ENCODE data around the gene PANK1. TPM values are rescaled to one million over a fixed set of nuclear protein-coding genes. Genes with fewer than 3 reads are reported as not detected.

The PANK1 gene
- total and polyA plus RNA-seq, 2 of the 8 experiments (the other 6 are each of a cell fraction or from before 2014, with no cell fraction given): 18.5 to 40.4 TPM

GRCh38 chr10:89655722-89656121, 10.7 kb upstream of the PANK1 start:
- no peaks in the 10 kb centered on the region for H3K27me3 ChIP-seq (replicated peaks in 1 of 4; ENCODE audit: control insufficient read depth in 3 of 4, extremely low read depth in 1 of 4, insufficient read depth in 3 of 4, low read length in 3 of 4)
- 89% methylated on average over 1 of the region's 1 CpG; no CpG with 5 or more reads in 1 of the 2 experiments for WGBS, 2 experiments (ENCODE audit: extremely low coverage in 1 of 2, insufficient coverage in 1 of 2, insufficient read length in 1 of 2, insufficient replicate concordance in 2 of 2, low coverage in 1 of 2, low lambda C conversion rate in 2 of 2, missing lambda C conversion rate in 1 of 2)
- no peak overlapping the region for H2AFZ ChIP-seq (ENCODE audit: low read length)
- no peak overlapping the region for H2AK5ac ChIP-seq (ENCODE audit: low read depth, low read length)
- H3K4me1 ChIP-seq (replicated peaks in 1 of 4; ENCODE audit: control insufficient read depth in 3 of 4, insufficient read depth in 4 of 4, low read length in 3 of 4): no peaks in the 10 kb centered on the region; a peak in 3 of 7 replicates
- H3K9ac ChIP-seq (replicated peaks in 1 of 4; ENCODE audit: extremely low read depth in 1 of 4, low read depth in 3 of 4, low read length in 3 of 4): no peak overlapping the region
- peaks cover 13 to 20% of the 10 kb centered on the region in 2 experiments; a peak in 1 of 4 replicates for H3K9me3 ChIP-seq (ENCODE audit: insufficient read depth in 2 of 2, low read depth in 1 of 2, low read length in 1 of 2)
- H2BK12ac ChIP-seq (ENCODE audit: low read depth, low read length): no peak overlapping the region
- ChIA-PET POLR2A (ENCODE audit: partially characterized antibody) (interaction anchor here (7.3 kb wide), 1 partner anchor 11 kb away, joined by 50 read pairs; the partner anchor contains the start of gene PANK1), CTCF (ENCODE audit: partially characterized antibody) (interaction anchor here (1.3 kb wide), 1 partner anchor 17 kb away, joined by 3 read pairs; no protein-coding TSS in a partner anchor)
- H3K4me2 ChIP-seq (ENCODE audit: insufficient read depth in 1 of 2, low read depth in 2 of 2, low read length in 2 of 2): no peak overlapping the region
- H3K18ac ChIP-seq (ENCODE audit: extremely low read depth, low read length): no peak overlapping the region
- no peak overlapping the region for H2BK20ac ChIP-seq (ENCODE audit: low read length)
- H3K56ac ChIP-seq (replicated peaks; ENCODE audit: insufficient read length, low read depth, low read length): no peak overlapping the region
- no peak for DNase-seq (ENCODE audit: low read depth in 1 of 2, low spot score in 2 of 2)
- H3K14ac ChIP-seq (ENCODE audit: insufficient read length): no peak overlapping the region
- H3K4me3 ChIP-seq (ENCODE audit: extremely low read depth in 1 of 4, insufficient read depth in 2 of 4, low read depth in 3 of 4, low read length in 4 of 4): no peak overlapping the region
- H3K79me2 ChIP-seq (ENCODE audit: control insufficient read depth in 1 of 2, insufficient read depth in 2 of 2, low read length in 2 of 2): no peaks in the 10 kb centered on the region
- H3K79me1 ChIP-seq (ENCODE audit: low read depth, low read length): no peaks in the 10 kb centered on the region
- no peak overlapping the region for H4K5ac ChIP-seq (ENCODE audit: insufficient read length, low read depth, low read length)
- no peak overlapping the region for H2BK120ac ChIP-seq (replicated peaks; ENCODE audit: low read depth, low read length)
- H4K8ac ChIP-seq (ENCODE audit: extremely low read depth, insufficient read depth, low read length): no peak overlapping the region
- peaks cover 0 to 6% (median 2%) of the 10 kb centered on the region in 4 experiments; a peak in 2 of 8 replicates for H3K36me3 ChIP-seq (ENCODE audit: control insufficient read depth in 2 of 4, insufficient read depth in 4 of 4, low read length in 3 of 4)
- H2BK15ac ChIP-seq (ENCODE audit: low read length): no peak overlapping the region
- H3K23ac ChIP-seq (ENCODE audit: insufficient read length): no peak overlapping the region
- H3K27ac ChIP-seq (ENCODE audit: low read depth, low read length): no peak overlapping the region
- no peak for FAIRE-seq
- H3K4ac ChIP-seq (replicated peaks; ENCODE audit: insufficient read length, low read depth, low read length): no peak overlapping the region
- no peaks in the 10 kb centered on the region for H3K23me2 ChIP-seq (ENCODE audit: low read depth, low read length)
- no peak overlapping the region for H4K91ac ChIP-seq (replicated peaks; ENCODE audit: insufficient read length, low read length)
- no peaks in the 10 kb centered on the region for H4K20me1 ChIP-seq (replicated peaks in 1 of 2; ENCODE audit: control insufficient read depth in 1 of 2, insufficient read depth in 2 of 2, low read length in 2 of 2)
- no peak overlapping the region for H2BK5ac ChIP-seq (ENCODE audit: low read depth, low read length)
- TF ChIP-seq SRF (IDR thresholded peaks at IDR 0.05; ENCODE audit: low read depth, low read length): no peak
- TF ChIP-seq CTBP2 (IDR thresholded peaks at IDR 0.05; ENCODE audit: borderline replicate concordance, insufficient read depth, insufficient read length, low read length): no peak
- TF ChIP-seq HDAC2 (IDR thresholded peaks at IDR 0.05; ENCODE audit: borderline replicate concordance in 1 of 2, low read depth in 2 of 2, low read length in 2 of 2): no peak
- no peak for TF ChIP-seq TAF7 (optimal IDR thresholded peaks at IDR 0.05; ENCODE audit: borderline replicate concordance, low read depth, low read length)
- no peak for TF ChIP-seq CBX8 (IDR thresholded peaks at IDR 0.05; ENCODE audit: borderline replicate concordance, low read depth, low read length)

Data from H1 (cell line).